Stimulated activated CD8-positive, alpha-beta memory T cell treated with anti-CD3 and anti-CD28 coated beads, Interleukin-4, amount 100 ng/mL, for 1 hour (primary cell): ENCODE measurements around the gene ANXA2R.
A peak's percentile ranks its signal among the peaks of the same experiment; 100 is the strongest.
"Not testable (repeated sequence)": the region's sequence is repeated elsewhere in the genome, so short reads cannot be mapped to it uniquely, and the experiment has no call there.

Experiments used
- DNase-seq, 2 donors: peaks; one replicate each; pipeline ENCODE4 v3.0.0-alpha.2; 2020; ENCODE audit warnings: low read depth in 2 of 2, low spot score in 1 of 2

The ANXA2R gene

GRCh38 chr5:43061352-43062075, 21.4 kb upstream of the ANXA2R start:
- DNase-seq: no peak

- not testable (repeated sequence) for DNase-seq
These were observed 19.9 kb upstream of the ANXA2R start for GRCh38 chr5:43060020-43060419.

GRCh38 chr5:43055098-43055497, 15.0 kb upstream of the ANXA2R start:
- DNase-seq: not testable (repeated sequence)

- no peak for DNase-seq
These were observed 11.6 kb upstream of the ANXA2R start for GRCh38 chr5:43051684-43052083.

GRCh38 chr5:43050384-43050783, 10.3 kb upstream of the ANXA2R start:
- DNase-seq: no peak

GRCh38 chr5:43049236-43049635, 9.1 kb upstream of the ANXA2R start:
- DNase-seq: no peak

GRCh38 chr5:43046474-43046873, 6.4 kb upstream of the ANXA2R start:
- DNase-seq: no peak

GRCh38 chr5:43045236-43045635, 5.1 kb upstream of the ANXA2R start:
- DNase-seq: no peak

- no peak for DNase-seq
These were observed 4.2 kb upstream of the ANXA2R start for GRCh38 chr5:43044181-43044914.

- DNase-seq: no peak
These were observed 3.3 kb upstream of the ANXA2R start for GRCh38 chr5:43043400-43043756.

GRCh38 chr5:43042626-43043399, 2.7 kb upstream of the ANXA2R start:
- DNase-seq: peak in 1 of 2 donors; percentile 37

- DNase-seq: peak; percentile 64 to 68
These were observed 2.1 kb upstream of the ANXA2R start for GRCh38 chr5:43042176-43042625.

GRCh38 chr5:43041669-43042175, 1.6 kb upstream of the ANXA2R start:
- no peak for DNase-seq

- DNase-seq: no peak
These were observed 1.1 kb upstream of the ANXA2R start for GRCh38 chr5:43041110-43041668.

- DNase-seq: no peak
These were observed 440 bp downstream of the ANXA2R start for GRCh38 chr5:43039471-43040286.

GRCh38 chr5:43039152-43039470, 1.0 kb downstream of the ANXA2R start:
- DNase-seq: no peak

GRCh38 chr5:43038496-43038989, 1.6 kb downstream of the ANXA2R start:
- DNase-seq: peak in 1 of 2 donors; percentile 7

GRCh38 chr5:43037636-43038495, 2.3 kb downstream of the ANXA2R start:
- DNase-seq: peak in 1 of 2 donors; percentile 7

- no peak for DNase-seq
These were observed 3.1 kb downstream of the ANXA2R start for GRCh38 chr5:43036856-43037635.
